A549 (cell line): Measurements from ENCODE around the gene RPTOR.

Source experiments
- CEBPB ChIP-seq, 2 experiments: fragments of >200 bp in 1 of 2; sonication (Bioruptor Twin) in 1 of 2; formaldehyde crosslinking in 1 of 2; IDR thresholded peaks; 2 replicates each; pipeline ENCODE4 v1.6.1; 2012 to 2016
- EP300 ChIP-seq, 2 experiments: fragments of >200 bp; sonication (Bioruptor Twin); formaldehyde crosslinking; IDR thresholded peaks; 2 replicates in 1 of 2; 3 replicates in 1 of 2; pipeline ENCODE4 v1.6.1; 2016 to 2017
- ESRRA ChIP-seq: fragments of 150-350 bp; IDR thresholded peaks from 2 replicates; pipeline ENCODE4 v1.6.1; 2014; ENCODE audit warnings: mild to moderate bottlenecking, low read length, borderline replicate concordance
- HOXB5 ChIP-seq: fragments of 250-450 bp; sonication (Bioruptor Pico); IDR thresholded peaks from 2 replicates; pipeline ENCODE4 v1.5.0; 2020; ENCODE audit warnings: mild to moderate bottlenecking, moderate library complexity
- JUN ChIP-seq, 2 experiments: fragments of >200 bp; sonication (Bioruptor Twin); formaldehyde crosslinking; IDR thresholded peaks; 2 replicates in 1 of 2; 3 replicates in 1 of 2; pipeline ENCODE4 v1.6.1; 2016 to 2017
- KDM1A ChIP-seq: fragments of 200-600 bp; sonication (generic); IDR thresholded peaks from 2 replicates; pipeline ENCODE4 v1.6.1; 2016; ENCODE audit warnings: low read depth, mild to moderate bottlenecking
- MYC ChIP-seq: IDR thresholded peaks from 2 replicates; pipeline ENCODE4 v1.6.1; 2012; ENCODE audit warnings: mild to moderate bottlenecking, inconsistent platforms, low read length, improper control_type of control experiment, borderline replicate concordance
- POLR2A ChIP-seq: IDR thresholded peaks from 2 replicates; pipeline ENCODE4 v1.6.1; 2012; ENCODE audit warnings: mild to moderate bottlenecking, low read length
- RCOR1 ChIP-seq: fragments of 150-350 bp; IDR thresholded peaks from 2 replicates; pipeline ENCODE4 v1.6.1; 2014; ENCODE audit warnings: antibody characterized with exemption, low read length, low read depth
- RFX5 ChIP-seq: fragments of 450-650 bp; IDR thresholded peaks from 2 replicates; pipeline ENCODE4 v1.7.1; 2014; ENCODE audit warnings: antibody characterized with exemption, mild to moderate bottlenecking, moderate library complexity
- RNF2 ChIP-seq: fragments of 200-600 bp; sonication (generic); IDR thresholded peaks from 2 replicates; pipeline ENCODE4 v1.6.1; 2016; ENCODE audit warnings: low read depth, mild to moderate bottlenecking, antibody characterized with exemption, moderate library complexity, borderline replicate concordance
- TF ChIP-seq, protein P1 (sequence below): fragments of >200 bp; sonication (Bioruptor Twin); formaldehyde crosslinking; IDR thresholded peaks from 3 replicates; pipeline ENCODE4 v1.5.1; 2016
- TF ChIP-seq, protein P2 (sequence below): fragments of 200-600 bp; sonication (generic); IDR thresholded peaks from 2 replicates; pipeline ENCODE4 v1.6.1; 2016; ENCODE audit warnings: antibody characterized with exemption, mild to moderate bottlenecking, moderate library complexity

DNA sequence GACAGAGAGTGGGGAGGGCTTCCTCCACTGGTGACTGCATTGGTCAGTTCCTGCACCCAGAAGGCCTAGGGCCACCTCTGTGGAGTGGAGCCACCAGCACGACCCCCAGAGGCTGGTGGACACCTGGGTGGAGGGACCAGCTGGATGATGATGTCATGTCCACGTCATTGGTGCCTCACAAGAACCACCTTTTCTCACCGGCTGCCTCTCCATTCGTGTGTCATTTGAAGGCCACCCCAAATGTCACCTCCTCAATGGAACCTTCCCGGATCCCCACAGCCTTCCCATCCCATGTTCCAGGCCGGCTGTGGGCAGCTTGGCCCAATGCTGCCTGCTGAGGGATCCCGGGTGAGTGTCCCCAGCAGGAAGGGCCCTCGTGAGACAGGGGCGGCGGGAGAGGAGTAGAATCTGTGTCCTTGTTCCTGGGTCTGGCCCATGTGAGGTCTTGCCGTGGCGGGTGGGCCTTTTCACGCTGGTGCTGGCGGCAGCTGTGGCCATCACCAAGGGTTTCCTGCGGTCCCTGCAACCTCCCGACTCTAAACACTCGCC, 437.9 kb downstream of the RPTOR start:
- TF ChIP-seq ESRRA (no peak), MYC (no peak), KDM1A (no peak), POLR2A (no peak), EP300 (IDR thresholded peaks at IDR 0.05) (no peak), RNF2 (no peak), CEBPB (IDR thresholded peaks at IDR 0.05) (no peak), JUN (IDR thresholded peaks at IDR 0.05) (no peak), HOXB5 (no peak), RCOR1 (no peak), RFX5 (no peak)
- TF ChIP-seq, protein P1, sequence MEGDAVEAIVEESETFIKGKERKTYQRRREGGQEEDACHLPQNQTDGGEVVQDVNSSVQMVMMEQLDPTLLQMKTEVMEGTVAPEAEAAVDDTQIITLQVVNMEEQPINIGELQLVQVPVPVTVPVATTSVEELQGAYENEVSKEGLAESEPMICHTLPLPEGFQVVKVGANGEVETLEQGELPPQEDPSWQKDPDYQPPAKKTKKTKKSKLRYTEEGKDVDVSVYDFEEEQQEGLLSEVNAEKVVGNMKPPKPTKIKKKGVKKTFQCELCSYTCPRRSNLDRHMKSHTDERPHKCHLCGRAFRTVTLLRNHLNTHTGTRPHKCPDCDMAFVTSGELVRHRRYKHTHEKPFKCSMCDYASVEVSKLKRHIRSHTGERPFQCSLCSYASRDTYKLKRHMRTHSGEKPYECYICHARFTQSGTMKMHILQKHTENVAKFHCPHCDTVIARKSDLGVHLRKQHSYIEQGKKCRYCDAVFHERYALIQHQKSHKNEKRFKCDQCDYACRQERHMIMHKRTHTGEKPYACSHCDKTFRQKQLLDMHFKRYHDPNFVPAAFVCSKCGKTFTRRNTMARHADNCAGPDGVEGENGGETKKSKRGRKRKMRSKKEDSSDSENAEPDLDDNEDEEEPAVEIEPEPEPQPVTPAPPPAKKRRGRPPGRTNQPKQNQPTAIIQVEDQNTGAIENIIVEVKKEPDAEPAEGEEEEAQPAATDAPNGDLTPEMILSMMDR, result no peak
- TF ChIP-seq, protein P2, sequence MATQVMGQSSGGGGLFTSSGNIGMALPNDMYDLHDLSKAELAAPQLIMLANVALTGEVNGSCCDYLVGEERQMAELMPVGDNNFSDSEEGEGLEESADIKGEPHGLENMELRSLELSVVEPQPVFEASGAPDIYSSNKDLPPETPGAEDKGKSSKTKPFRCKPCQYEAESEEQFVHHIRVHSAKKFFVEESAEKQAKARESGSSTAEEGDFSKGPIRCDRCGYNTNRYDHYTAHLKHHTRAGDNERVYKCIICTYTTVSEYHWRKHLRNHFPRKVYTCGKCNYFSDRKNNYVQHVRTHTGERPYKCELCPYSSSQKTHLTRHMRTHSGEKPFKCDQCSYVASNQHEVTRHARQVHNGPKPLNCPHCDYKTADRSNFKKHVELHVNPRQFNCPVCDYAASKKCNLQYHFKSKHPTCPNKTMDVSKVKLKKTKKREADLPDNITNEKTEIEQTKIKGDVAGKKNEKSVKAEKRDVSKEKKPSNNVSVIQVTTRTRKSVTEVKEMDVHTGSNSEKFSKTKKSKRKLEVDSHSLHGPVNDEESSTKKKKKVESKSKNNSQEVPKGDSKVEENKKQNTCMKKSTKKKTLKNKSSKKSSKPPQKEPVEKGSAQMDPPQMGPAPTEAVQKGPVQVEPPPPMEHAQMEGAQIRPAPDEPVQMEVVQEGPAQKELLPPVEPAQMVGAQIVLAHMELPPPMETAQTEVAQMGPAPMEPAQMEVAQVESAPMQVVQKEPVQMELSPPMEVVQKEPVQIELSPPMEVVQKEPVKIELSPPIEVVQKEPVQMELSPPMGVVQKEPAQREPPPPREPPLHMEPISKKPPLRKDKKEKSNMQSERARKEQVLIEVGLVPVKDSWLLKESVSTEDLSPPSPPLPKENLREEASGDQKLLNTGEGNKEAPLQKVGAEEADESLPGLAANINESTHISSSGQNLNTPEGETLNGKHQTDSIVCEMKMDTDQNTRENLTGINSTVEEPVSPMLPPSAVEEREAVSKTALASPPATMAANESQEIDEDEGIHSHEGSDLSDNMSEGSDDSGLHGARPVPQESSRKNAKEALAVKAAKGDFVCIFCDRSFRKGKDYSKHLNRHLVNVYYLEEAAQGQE, result no peak
